ENCODE measurements around the gene SRSF1. TPM values are rescaled to one million over a fixed set of nuclear protein-coding genes. Genes with fewer than 3 reads are reported as not detected.

The SRSF1 gene
- total RNA-seq, 1 experiment from 2014 or later = 462 TPM

- Histone ChIP-seq H4K20me1 (ENCODE audit: control insufficient read depth, insufficient read depth, insufficient read length) (no peaks in the 10 kb centered on the region), H3K14ac (ENCODE audit: insufficient read depth, low read length) (no peak overlapping the region), H3K79me2 (ENCODE audit: insufficient read depth, low read length) (peaks cover 6% of the 10 kb centered on the region; the same call in 1 of the 2 replicates), H4K91ac (ENCODE audit: insufficient read length, low read depth, low read length) (no peak overlapping the region), H2BK120ac (ENCODE audit: low read depth, low read length, poor library complexity, severe bottlenecking) (no peak overlapping the region), H3K4me1 (ENCODE audit: insufficient read depth, low read length) (no peaks in the 10 kb centered on the region), H3K56ac (ENCODE audit: insufficient read length, low read depth, low read length) (no peak overlapping the region), H2AK5ac (ENCODE audit: insufficient read length, low read length) (no peak overlapping the region), H2BK12ac (ENCODE audit: insufficient read length, low read depth, low read length) (no peak overlapping the region), H2BK5ac (ENCODE audit: insufficient read length, low read length) (no peak overlapping the region), H3T11ph (ENCODE audit: low read length) (no peak overlapping the region), H3K4me2 (ENCODE audit: insufficient read depth, insufficient read length, low read length) (no peak overlapping the region), H3K4ac (ENCODE audit: low read depth, low read length) (no peak overlapping the region), H2BK20ac (ENCODE audit: low read depth, low read length, poor library complexity, severe bottlenecking) (no peak overlapping the region), H4K5ac (ENCODE audit: insufficient read length, low read depth, low read length) (no peak overlapping the region), H2AFZ (ENCODE audit: low read length) (no peak overlapping the region), H3K18ac (ENCODE audit: insufficient read length, low read depth, low read length) (no peak overlapping the region), H3K27ac (ENCODE audit: insufficient read length, low read depth, low read length) (no peak overlapping the region), H3K23ac (ENCODE audit: insufficient read length, low read depth, low read length) (no peak overlapping the region), H3K9me3 (ENCODE audit: control insufficient read depth, low read depth, low read length) (no peaks in the 10 kb centered on the region), H4K8ac (replicated peaks; ENCODE audit: insufficient read length, low read depth, low read length) (no peak overlapping the region), H3K79me1 (ENCODE audit: insufficient read depth, low read depth, low read length, poor library complexity, severe bottlenecking) (no peaks in the 10 kb centered on the region), H3K23me2 (ENCODE audit: insufficient read length, low read depth, low read length, poor library complexity, severe bottlenecking) (no peaks in the 10 kb centered on the region), H3K27me3 (ENCODE audit: insufficient read depth, low read length) (no peaks in the 10 kb centered on the region), H2BK15ac (ENCODE audit: low read depth, low read length) (no peak overlapping the region), H3K9ac (ENCODE audit: extremely low read depth, insufficient read length, low read length) (no peak overlapping the region)
- WGBS (ENCODE audit: extremely low coverage, insufficient read length, low lambda C conversion rate) = no CpG with 5 or more reads among the region's 1 CpG
- Mint-ChIP-seq H3K4me1 (peaks cover 13 to 16% of the 10 kb centered on the region in 2 experiments), H3K4me3 (no peak overlapping the region), H3K27ac (no peak overlapping the region), H3K9me3 (no peaks in the 10 kb centered on the region), H3K36me3 (ENCODE audit: insufficient read depth in 1 of 3, low read depth in 3 of 3) (peaks cover 26 to 88% (median 83%) of the 10 kb centered on the region in 3 experiments; a peak in 6 of 7 replicates), H3K27me3 (ENCODE audit: low read depth) (no peaks in the 10 kb centered on the region)
- no peak for TF ChIP-seq CTCF (conservative IDR thresholded peaks at IDR 0.05)
- DNase-seq = no peak
These were observed 28.0 kb downstream of the SRSF1 start for GRCh38 chr17:57979076-57979475.

Measured in H9 (cell line).